Activated naive CD4-positive, alpha-beta T cell treated with anti-CD3 and anti-CD28 coated beads, Interleukin-2, amount 10 ng/mL, durations not matched to agents 7 days and 5 days (primary cell): ENCODE results near the gene GPX1.
"Not testable (repeated sequence)": the region's sequence is repeated elsewhere in the genome, so short reads cannot be mapped to it uniquely, and the experiment has no call there.

Experiments used
- CTCF ChIA-PET: fragments of 350-600 bp; sonication (Branson Sonifier 250); formaldehyde crosslinking; loops from one replicate; lab custom pipeline; 2021; ENCODE audit warnings: antibody characterized with exemption; lab: Charles Lee
- DNase-seq: peaks from one replicate; pipeline ENCODE4 v3.0.0-alpha.2; 2020
- H3K27ac Mint-ChIP-seq: one replicate; pipeline ENCODE4 v1.8.0; 2021; ENCODE audit warnings: mild to moderate bottlenecking, moderate library complexity, mixed read lengths
- H3K27me3 Mint-ChIP-seq: one replicate; pipeline ENCODE4 v1.8.0; 2021; ENCODE audit warnings: mild to moderate bottlenecking, mixed read lengths
- H3K36me3 Mint-ChIP-seq: one replicate; pipeline ENCODE4 v1.8.0; 2021; ENCODE audit warnings: mixed read lengths
- H3K4me1 Mint-ChIP-seq: one replicate; pipeline ENCODE4 v1.8.0; 2021; ENCODE audit warnings: mixed read lengths
- H3K4me3 Mint-ChIP-seq: one replicate; pipeline ENCODE4 v1.8.0; 2021; ENCODE audit warnings: mild to moderate bottlenecking, moderate library complexity, mixed read lengths
- H3K9me3 Mint-ChIP-seq: one replicate; pipeline ENCODE4 v1.8.0; 2021; ENCODE audit warnings: mixed read lengths

Gene GPX1

DNA sequence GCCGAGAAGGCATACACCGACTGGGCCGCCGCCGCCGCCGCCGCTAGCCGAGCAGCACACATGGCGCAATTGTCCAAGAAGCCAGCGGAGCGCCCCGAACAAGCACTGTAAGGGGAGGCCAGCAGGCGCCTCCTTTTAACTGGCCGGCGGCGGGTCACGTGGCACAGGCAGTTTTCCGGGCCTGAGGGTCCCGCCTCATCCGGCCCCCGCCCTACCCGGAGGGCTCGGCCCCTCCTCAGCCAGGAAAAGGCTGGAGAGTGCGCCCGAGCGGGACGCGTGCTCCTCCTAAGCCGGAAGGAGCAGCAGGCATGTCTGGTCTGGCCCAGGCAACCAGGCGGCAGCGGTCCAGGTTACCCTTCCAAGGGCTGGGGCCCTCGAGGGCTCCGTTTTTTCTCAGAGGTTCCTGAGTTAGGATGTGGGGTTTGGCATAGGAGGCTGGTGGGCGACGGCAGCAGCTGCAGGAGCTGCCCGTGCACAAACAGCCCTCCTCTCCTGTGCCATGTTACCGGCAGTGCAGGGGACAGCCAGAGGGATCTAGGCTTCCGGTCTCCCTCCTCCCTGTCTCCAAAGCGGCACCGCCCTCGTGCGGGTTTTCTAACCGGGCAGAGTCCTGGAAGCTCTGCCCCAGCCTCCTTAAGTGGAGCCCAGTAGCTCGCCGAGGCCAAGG is at the start of gene GPX1:
Gene GPX1, minus strand, starts transcription at position 137 of the 667 bp plus-strand sequence. Its CDS starts 75 bp downstream, at position 62.
- CTCF ChIA-PET = interaction anchor here (1.2 to 4.1 kb wide), 3 partner anchors 13 to 19 kb away, joined by 3 to 27 read pairs (median 8); partner anchors contain the start of gene USP4
- H3K4me1 Mint-ChIP-seq = peaks cover 45% of the 10 kb centered on the region
- peak within 1 kb of the TSS; percentile 93 for H3K27ac Mint-ChIP-seq
- DNase-seq = peak; percentile 90
- no peaks in the 10 kb centered on the region for H3K27me3 Mint-ChIP-seq
- H3K36me3 Mint-ChIP-seq = peaks cover 61% of the 10 kb centered on the region
- no peaks in the 10 kb centered on the region for H3K9me3 Mint-ChIP-seq
- H3K4me3 Mint-ChIP-seq = peak within 1 kb of the TSS; percentile 97

- no peak for DNase-seq
- H3K4me1 Mint-ChIP-seq = peaks cover 46% of the 10 kb centered on the region
- H3K36me3 Mint-ChIP-seq = peaks cover 40% of the 10 kb centered on the region
- H3K4me3 Mint-ChIP-seq = no peak overlapping the region
- H3K27ac Mint-ChIP-seq = no peak overlapping the region
- no peaks in the 10 kb centered on the region for H3K9me3 Mint-ChIP-seq
- CTCF ChIA-PET = interaction anchor here (1.4 to 1.7 kb wide), 2 partner anchors 47 to 66 kb away, joined by 3 to 5 read pairs; no protein-coding TSS in a partner anchor
- no peaks in the 10 kb centered on the region for H3K27me3 Mint-ChIP-seq
These were observed 48.7 kb upstream of the GPX1 start for GRCh38 chr3:49406571-49407565.

DNA sequence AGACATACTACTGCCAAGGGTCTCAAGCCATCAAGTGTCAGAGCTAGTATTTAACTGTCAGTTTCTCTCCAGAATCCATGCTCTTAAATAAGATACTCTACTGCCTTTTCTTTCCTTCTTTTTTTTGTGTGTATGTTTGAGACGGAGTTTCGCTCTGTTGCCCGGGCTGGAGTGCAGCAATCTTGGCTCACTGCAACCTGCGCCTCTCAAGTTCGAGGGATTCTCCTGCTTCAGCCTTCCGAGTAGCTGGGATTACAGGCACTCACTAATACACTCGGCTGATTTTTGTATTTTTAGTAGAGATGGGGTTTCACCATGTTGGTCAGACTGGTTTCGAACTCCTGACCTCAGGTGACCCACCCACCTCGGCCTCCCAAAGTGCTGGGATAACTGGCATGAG is 47.4 kb upstream of the GPX1 start:
- H3K27me3 Mint-ChIP-seq, H3K27ac Mint-ChIP-seq, H3K9me3 Mint-ChIP-seq, DNase-seq, H3K4me3 Mint-ChIP-seq: not testable (repeated sequence)
- CTCF ChIA-PET = interaction anchor here (1.4 to 1.7 kb wide), 2 partner anchors 48 to 65 kb away, joined by 3 to 5 read pairs; no protein-coding TSS in a partner anchor
- peaks cover 37% of the 10 kb centered on the region for H3K36me3 Mint-ChIP-seq
- peaks cover 45% of the 10 kb centered on the region for H3K4me1 Mint-ChIP-seq

DNA sequence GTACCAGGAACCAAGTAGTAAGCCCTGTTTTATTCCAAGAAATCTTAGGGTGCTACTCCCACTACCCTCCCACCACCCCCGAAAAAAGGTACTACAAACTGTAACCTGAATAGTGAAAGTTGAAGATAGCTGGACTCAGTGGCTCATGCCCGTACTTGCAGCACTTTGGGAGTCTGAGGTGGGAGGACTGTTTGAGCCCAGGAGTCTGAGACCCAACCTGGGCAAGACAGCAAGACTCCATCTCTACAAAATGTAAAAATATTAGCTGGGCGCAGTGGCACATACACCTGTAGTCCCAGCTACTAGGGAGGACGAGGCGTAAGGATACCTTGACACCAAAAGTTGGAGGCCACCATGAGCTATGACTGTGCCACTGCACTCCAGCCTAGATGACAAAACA is 45.7 kb upstream of the GPX1 start:
- Mint-ChIP-seq H3K4me3 (no peak overlapping the region), H3K4me1 (peaks cover 36% of the 10 kb centered on the region), H3K27ac (no peak overlapping the region), H3K9me3 (no peaks in the 10 kb centered on the region), H3K36me3 (peaks cover 32% of the 10 kb centered on the region), H3K27me3 (no peaks in the 10 kb centered on the region)
- CTCF ChIA-PET = no interaction called here
- DNase-seq = no peak

DNA sequence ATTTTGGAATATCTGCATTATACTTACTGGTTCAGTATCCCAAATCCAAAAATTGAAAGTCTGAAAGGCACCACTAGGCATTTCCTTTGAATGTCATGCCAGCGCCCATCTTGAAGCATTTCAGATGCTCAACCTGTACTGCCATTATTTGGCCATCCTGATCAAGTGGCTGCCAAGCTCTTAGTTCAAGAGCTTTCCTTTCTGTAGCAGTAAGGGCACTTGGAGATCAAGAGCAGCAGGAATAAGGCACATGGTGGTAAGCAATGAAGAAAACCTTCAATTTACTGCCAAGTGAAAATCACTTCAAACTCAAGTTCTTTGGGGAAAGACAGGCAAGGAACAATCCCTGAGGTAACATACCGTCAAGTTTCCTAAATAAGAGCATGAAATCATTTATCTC is 43.6 kb upstream of the GPX1 start:
- H3K36me3 Mint-ChIP-seq = peaks cover 32% of the 10 kb centered on the region
- H3K9me3 Mint-ChIP-seq = no peaks in the 10 kb centered on the region
- H3K27ac Mint-ChIP-seq = no peak overlapping the region

DNA sequence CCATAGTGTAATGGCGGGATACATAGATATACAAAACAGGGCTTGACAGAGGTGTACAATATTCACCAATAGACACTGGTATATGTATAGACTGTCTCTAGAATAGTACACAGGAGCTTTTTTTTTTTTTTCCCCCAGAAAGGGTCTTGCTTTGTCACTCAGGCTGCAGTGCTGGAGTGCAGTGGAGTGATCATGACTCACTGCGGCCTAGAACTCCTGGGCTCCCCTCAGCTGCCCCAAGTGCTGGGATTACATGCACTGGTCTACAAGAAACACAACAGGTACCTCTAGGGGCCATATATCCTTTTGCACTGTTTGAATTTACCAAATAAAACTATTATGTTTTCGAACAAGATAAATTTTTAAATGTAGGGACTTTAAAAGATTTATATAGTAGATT is 41.3 kb upstream of the GPX1 start:
- Mint-ChIP-seq H3K4me1 (peaks cover 27% of the 10 kb centered on the region), H3K27me3 (no peaks in the 10 kb centered on the region), H3K36me3 (peaks cover 37% of the 10 kb centered on the region), H3K27ac (no peak overlapping the region), H3K9me3 (no peaks in the 10 kb centered on the region), H3K4me3 (no peak overlapping the region)
- CTCF ChIA-PET = interaction anchor here (1.4 kb wide), 1 partner anchor 17 kb away, joined by 4 read pairs; no protein-coding TSS in a partner anchor
- no peak for DNase-seq

More for the DNA sequence above, 43.6 kb upstream of the GPX1 start:
- no peak overlapping the region for H3K4me3 Mint-ChIP-seq
- H3K4me1 Mint-ChIP-seq = peaks cover 30% of the 10 kb centered on the region
- no peak for DNase-seq
- CTCF ChIA-PET = no interaction called here
- no peaks in the 10 kb centered on the region for H3K27me3 Mint-ChIP-seq

- Mint-ChIP-seq H3K9me3 (no peaks in the 10 kb centered on the region), H3K4me1 (peaks cover 37% of the 10 kb centered on the region), H3K36me3 (peaks cover 41% of the 10 kb centered on the region), H3K4me3 (no peak overlapping the region), H3K27ac (no peak overlapping the region), H3K27me3 (no peaks in the 10 kb centered on the region)
- DNase-seq = no peak
- CTCF ChIA-PET = no interaction called here
These were observed 39.3 kb upstream of the GPX1 start for GRCh38 chr3:49397470-49397869.

DNA sequence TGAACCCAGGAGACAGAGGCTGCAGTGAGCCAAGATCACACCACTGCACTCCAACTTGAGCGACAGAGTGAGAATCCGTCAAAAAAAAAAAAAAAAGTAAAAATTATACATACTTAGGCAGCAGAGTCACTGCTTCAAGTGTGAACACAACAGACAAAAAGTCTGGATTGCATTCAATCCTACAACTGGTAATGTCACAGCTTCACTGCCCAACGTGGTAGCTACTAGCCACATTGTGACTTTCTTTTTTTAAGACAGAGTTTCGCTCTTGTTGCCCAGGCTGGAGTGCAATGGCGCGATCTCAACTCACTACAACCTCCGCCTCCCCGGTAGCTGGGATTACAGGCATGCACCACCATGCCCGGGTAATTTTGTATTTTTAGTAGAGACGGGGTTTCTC is 33.2 kb upstream of the GPX1 start:
- not testable (repeated sequence) for H3K27me3 Mint-ChIP-seq, H3K4me3 Mint-ChIP-seq, H3K9me3 Mint-ChIP-seq, DNase-seq, H3K27ac Mint-ChIP-seq
- Mint-ChIP-seq H3K36me3 (peaks cover 34% of the 10 kb centered on the region), H3K4me1 (peaks cover 35% of the 10 kb centered on the region)
- CTCF ChIA-PET = interaction anchor here (0.6 to 1.2 kb wide), 3 partner anchors 9 to 20 kb away, joined by 3 to 6 read pairs (median 3); no protein-coding TSS in a partner anchor

GRCh38 chr3:49389297-49389696 is 31.1 kb upstream of the GPX1 start:
- peaks cover 29% of the 10 kb centered on the region for H3K4me1 Mint-ChIP-seq
- H3K27me3 Mint-ChIP-seq = no peaks in the 10 kb centered on the region
- CTCF ChIA-PET = no interaction called here
- no peak overlapping the region for H3K27ac Mint-ChIP-seq
- H3K36me3 Mint-ChIP-seq = peaks cover 20% of the 10 kb centered on the region
- H3K4me3 Mint-ChIP-seq = no peak overlapping the region
- no peaks in the 10 kb centered on the region for H3K9me3 Mint-ChIP-seq
- no peak for DNase-seq

DNA sequence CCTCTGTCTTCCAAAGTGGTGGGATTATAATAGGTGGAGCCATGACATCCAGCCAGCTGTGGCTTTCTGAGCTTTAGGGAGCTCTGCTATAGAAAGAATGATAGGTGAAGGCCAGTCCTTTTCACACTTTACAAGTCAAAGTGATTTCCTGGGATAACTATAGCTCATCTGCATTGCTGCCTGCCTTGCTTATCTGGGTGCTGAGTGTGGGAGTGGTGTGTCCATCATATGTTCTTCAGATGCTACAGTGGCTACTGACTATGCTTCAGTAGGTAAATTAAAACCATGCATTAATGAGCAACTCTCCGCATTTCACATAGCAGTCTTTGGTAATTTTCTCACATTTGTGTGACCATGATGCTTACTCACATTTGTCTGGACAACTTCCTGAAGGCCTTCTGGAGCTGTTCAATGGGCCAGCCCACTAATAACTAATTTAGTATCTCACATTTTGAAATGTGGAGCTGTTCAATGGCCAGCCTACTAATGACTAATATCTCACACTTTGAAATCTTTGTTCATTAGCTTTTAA is 30.2 kb upstream of the GPX1 start:
- Mint-ChIP-seq H3K36me3 (peaks cover 23% of the 10 kb centered on the region), H3K4me3 (no peak overlapping the region)
- CTCF ChIA-PET = interaction anchor here (0.6 kb wide), 1 partner anchor 219 kb away, joined by 3 read pairs; no protein-coding TSS in a partner anchor

GRCh38 chr3:49387721-49388120 is 29.6 kb upstream of the GPX1 start:
- Mint-ChIP-seq H3K27ac (no peak overlapping the region), H3K4me1 (peaks cover 25% of the 10 kb centered on the region), H3K9me3 (no peaks in the 10 kb centered on the region), H3K4me3 (no peak overlapping the region), H3K36me3 (peaks cover 21% of the 10 kb centered on the region), H3K27me3 (no peaks in the 10 kb centered on the region)
- CTCF ChIA-PET = interaction anchor here (0.6 kb wide), 1 partner anchor 218 kb away, joined by 3 read pairs; no protein-coding TSS in a partner anchor
- DNase-seq = no peak

More for the DNA sequence above, 30.2 kb upstream of the GPX1 start:
- peaks cover 28% of the 10 kb centered on the region for H3K4me1 Mint-ChIP-seq
- H3K9me3 Mint-ChIP-seq = no peaks in the 10 kb centered on the region
- no peak overlapping the region for H3K27ac Mint-ChIP-seq
- no peak for DNase-seq
- no peaks in the 10 kb centered on the region for H3K27me3 Mint-ChIP-seq

GRCh38 chr3:49386056-49386756 is 28.1 kb upstream of the GPX1 start:
- no peak for DNase-seq
- peaks cover 23% of the 10 kb centered on the region for H3K4me1 Mint-ChIP-seq
- no peak overlapping the region for H3K4me3 Mint-ChIP-seq
- CTCF ChIA-PET = no interaction called here
- H3K27ac Mint-ChIP-seq = no peak overlapping the region
- H3K27me3 Mint-ChIP-seq = no peaks in the 10 kb centered on the region
- H3K36me3 Mint-ChIP-seq = peaks cover 19% of the 10 kb centered on the region
- no peaks in the 10 kb centered on the region for H3K9me3 Mint-ChIP-seq

GRCh38 chr3:49385617-49386016 is 27.5 kb upstream of the GPX1 start:
- Mint-ChIP-seq H3K4me1 (peaks cover 23% of the 10 kb centered on the region), H3K27me3 (no peaks in the 10 kb centered on the region), H3K9me3 (no peaks in the 10 kb centered on the region), H3K27ac (no peak overlapping the region), H3K36me3 (peaks cover 19% of the 10 kb centered on the region), H3K4me3 (no peak overlapping the region)
- no peak for DNase-seq
- CTCF ChIA-PET = no interaction called here
